HG02642 (cell line): ENCODE data around the gene SUN1.
A peak's percentile ranks its signal among the peaks of the same experiment; 100 is the strongest.
"Not testable (repeated sequence)": the region's sequence is repeated elsewhere in the genome, so short reads cannot be mapped to it uniquely, and the experiment has no call there.

Source experiments
- ATAC-seq: cut with Tn5 transposase; IDR thresholded peaks from one replicate; pipeline ENCODE4 v1.9.1; 2021; ENCODE audit warnings: mild to moderate bottlenecking; ENCODE audit not compliant: unreplicated experiment, poor library complexity

The SUN1 gene

GRCh38 chr7:915291-916218 is 83.3 kb downstream of the SUN1 start:
- no peak for ATAC-seq

- ATAC-seq = no peak
These were observed 84.1 kb downstream of the SUN1 start for GRCh38 chr7:916291-916941.

- no peak for ATAC-seq
These were observed 85.2 kb downstream of the SUN1 start for GRCh38 chr7:917255-918117.

- no peak for ATAC-seq
These were observed 85.8 kb downstream of the SUN1 start for GRCh38 chr7:918118-918425.

GRCh38 chr7:918441-919113 is 86.3 kb downstream of the SUN1 start:
- no peak for ATAC-seq

- no peak for ATAC-seq
These were observed 86.8 kb downstream of the SUN1 start for GRCh38 chr7:919114-919442.

- no peak for ATAC-seq
These were observed 87.7 kb downstream of the SUN1 start for GRCh38 chr7:919924-920341.

- no peak for ATAC-seq
These were observed 88.2 kb downstream of the SUN1 start for GRCh38 chr7:920351-921070.

GRCh38 chr7:921071-921461 is 88.8 kb downstream of the SUN1 start:
- ATAC-seq = no peak

- ATAC-seq = no peak
These were observed 89.5 kb downstream of the SUN1 start for GRCh38 chr7:921581-922333.

GRCh38 chr7:922334-923107 is 90.2 kb downstream of the SUN1 start:
- ATAC-seq = no peak

- peak; percentile 81 for ATAC-seq
These were observed 91.1 kb downstream of the SUN1 start for GRCh38 chr7:923108-924041.

- ATAC-seq = not testable (repeated sequence)
These were observed 91.8 kb downstream of the SUN1 start for GRCh38 chr7:924042-924441.
